Stimulated activated naive CD8-positive, alpha-beta T cell treated with anti-CD3 and anti-CD28 coated beads, Interleukin-15, Interleukin-2, amounts not matched to agents 100 U/mL and 50 U/mL, for 24 hours (primary cell): ENCODE results near the gene EME2.

Experiments used
- ATAC-seq: fragments of 150-1000 bp; cut with Tn5 transposase; one replicate; pipeline ENCODE4 v1.10.0; 2021
- DNase-seq: peaks from one replicate; pipeline ENCODE4 v3.0.0; 2021

Gene EME2

DNA sequence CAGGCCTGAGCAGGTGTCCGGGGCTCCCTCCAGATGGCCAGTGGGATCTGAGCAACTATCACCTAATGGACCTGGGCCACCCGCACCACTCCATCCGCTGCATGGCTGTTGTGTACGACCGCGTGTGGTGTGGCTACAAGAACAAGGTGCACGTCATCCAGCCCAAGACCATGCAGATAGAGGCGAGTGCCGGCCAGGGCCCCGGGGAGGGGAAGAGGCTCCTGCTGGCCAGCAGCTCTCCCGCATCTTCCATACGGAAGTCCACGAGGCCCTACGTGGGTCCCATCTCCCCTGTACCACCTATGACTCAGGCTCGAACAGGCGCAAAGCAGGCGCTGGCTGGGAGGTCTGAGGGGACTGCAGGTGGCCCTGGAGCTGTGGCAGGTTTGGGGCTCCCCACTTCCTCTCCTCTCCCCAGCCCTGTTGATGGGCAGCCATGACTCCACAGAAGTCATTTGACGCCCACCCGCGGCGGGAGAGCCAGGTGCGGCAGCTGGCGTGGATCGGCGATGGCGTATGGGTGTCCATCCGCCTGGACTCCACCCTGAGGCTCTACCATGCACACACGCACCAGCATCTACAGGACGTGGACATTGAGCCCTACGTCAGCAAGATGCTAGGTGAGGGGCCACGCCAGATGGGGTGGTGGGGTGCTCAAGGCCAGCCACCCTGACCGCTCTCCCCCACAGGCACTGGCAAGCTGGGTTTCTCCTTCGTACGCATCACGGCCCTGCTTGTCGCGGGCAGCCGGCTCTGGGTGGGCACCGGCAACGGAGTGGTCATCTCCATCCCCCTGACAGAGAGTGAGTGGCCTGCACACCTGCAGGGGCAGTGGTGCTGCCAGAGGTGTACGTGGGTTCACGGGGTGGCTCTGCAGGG lies 5.3 kb upstream of the EME2 start:
- DNase-seq, result no peak
- ATAC-seq, result no peak

DNA sequence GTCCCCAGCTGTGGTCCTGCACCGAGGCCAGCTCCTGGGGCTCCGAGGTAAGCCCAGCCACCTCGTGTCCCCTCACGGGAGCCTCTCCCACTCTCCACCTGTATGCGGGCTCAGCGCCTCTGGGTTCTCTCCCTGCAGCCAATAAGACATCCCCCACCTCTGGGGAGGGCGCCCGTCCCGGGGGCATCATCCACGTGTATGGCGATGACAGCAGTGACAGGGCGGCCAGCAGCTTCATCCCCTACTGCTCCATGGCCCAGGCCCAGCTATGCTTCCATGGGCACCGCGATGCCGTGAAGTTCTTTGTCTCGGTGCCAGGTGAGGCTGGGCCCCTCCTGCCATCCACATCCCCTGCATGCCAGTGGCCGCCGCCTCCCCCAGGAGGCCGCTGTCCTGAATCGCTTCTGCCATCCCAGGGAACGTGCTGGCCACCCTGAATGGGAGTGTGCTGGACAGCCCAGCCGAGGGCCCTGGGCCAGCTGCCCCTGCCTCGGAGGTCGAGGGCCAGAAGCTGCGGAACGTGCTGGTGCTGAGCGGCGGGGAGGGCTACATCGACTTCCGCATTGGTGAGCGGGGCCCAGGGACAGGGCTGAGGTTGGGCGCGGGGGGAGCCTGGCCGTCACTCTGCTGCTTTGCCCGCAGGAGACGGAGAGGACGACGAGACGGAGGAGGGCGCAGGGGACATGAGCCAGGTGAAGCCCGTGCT lies 4.4 kb upstream of the EME2 start:
- DNase-seq (no peak), ATAC-seq (no peak)

DNA sequence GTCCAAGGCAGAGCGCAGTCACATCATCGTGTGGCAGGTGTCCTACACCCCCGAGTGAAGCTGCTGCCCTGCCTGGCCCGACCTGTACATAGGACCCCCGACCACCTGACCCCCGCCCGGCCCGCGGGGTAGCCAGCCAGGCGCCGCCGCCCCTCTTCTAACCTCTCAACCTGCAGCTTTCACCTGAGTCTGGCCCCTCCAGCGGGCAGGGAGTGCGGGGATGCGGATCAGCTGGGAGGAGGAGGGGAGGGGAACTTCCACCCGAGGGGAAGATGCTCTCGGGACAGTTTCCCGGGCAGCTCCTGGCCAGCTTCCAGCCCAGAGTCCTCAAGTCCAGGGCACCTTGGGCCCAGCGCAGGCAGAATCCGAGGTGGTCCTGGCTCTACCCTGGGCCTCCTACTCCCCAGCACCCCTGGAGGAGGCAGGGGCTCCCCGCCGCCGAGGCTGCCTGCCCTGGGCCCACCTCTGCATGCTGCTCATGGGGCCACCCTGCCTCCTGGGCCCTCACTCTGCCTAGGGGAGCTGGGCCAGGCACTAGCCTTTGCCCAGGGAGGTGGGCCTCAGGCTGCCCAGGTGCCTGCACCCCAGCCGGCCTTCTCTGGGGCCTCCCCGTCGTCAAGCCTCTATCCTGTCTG lies 3.7 kb upstream of the EME2 start:
- ATAC-seq, result no peak
- no peak for DNase-seq

DNA sequence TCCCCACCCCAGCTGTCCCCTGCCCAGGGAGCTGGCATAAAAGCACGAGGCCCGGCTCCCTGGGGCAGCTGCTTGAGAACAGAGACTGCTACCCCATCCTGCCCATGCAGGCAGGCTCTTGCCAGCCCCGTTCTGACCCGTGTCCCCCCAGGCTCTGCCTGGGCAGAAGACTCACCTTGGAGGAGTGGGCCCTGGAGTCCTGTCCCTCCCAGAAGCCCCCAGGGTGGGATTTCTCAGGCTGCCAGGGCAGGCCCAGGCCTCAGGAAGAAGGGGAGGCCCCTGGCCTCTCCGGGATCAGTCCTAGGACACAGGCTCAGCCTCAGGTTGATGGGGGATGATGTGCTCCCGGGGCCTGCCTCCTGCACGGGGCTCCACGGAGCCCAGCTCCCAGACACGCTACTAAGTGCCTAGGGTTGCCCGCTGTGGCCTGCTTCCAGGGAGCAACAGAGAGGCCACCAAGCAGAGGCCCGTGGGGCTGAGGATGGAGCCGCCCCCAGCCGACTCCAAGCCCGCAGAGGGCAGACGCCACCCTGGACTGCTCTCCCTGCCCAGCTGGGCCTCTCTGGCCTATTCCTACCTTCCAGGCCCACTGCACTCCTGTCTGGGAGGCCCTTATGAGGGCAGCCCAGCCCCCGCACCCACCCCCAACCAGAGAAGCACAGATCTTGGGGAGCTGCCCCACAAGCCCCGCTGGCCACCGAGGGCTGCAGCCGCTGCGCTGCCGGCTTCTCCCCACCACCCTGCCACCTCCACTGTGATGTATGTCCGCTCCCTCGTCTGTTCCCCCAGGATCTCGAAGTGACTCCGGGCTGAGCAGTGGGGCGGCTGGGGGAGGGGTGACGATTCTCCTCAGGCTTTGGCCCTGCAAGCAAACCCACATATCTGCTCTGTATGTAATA lies 3.0 kb upstream of the EME2 start:
- ATAC-seq, result no peak
- DNase-seq, result no peak

DNA sequence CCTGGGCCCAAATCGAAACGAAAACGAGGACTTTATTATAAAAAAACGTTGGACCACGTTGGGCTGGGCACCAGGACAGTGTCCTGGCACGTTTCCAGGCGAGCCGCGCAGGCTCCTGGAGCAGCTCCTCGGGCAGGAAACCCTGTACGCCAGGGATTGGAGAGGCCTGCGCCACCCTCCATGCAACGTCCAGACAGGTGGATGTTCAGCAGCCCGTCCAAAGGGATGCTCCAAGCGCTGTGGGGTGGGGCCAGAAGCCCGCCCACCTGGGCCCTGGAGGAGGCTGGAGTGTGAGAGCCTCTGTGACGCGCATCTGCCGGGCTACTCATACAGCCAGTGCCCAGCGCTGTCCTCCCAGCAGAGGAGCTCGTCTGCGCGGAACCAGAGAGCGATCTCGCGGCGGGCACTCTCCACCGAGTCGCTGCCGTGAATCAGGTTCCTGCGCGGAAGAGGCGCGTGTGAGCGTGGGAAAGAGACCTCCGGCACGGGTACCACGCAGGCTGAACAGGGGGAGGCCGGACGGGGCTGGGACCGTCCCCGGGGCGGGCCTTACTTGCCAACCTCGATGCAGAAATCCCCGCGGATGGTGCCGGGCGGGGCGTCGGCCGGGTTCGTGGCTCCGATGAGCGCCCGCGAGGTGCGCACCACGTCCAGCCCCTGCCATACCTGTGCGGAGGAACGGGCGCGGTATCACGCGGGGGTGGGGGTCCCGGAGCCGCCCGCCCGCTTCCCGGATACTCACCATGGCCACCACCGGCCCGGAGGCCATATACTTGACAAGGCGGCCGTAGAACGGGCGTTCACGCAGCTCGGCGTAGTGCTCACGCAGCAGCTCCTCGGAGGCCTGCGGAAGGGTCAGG lies 2.1 kb upstream of the EME2 start:
- DNase-seq (peak; percentile 71), ATAC-seq (peak; percentile 16)

DNA sequence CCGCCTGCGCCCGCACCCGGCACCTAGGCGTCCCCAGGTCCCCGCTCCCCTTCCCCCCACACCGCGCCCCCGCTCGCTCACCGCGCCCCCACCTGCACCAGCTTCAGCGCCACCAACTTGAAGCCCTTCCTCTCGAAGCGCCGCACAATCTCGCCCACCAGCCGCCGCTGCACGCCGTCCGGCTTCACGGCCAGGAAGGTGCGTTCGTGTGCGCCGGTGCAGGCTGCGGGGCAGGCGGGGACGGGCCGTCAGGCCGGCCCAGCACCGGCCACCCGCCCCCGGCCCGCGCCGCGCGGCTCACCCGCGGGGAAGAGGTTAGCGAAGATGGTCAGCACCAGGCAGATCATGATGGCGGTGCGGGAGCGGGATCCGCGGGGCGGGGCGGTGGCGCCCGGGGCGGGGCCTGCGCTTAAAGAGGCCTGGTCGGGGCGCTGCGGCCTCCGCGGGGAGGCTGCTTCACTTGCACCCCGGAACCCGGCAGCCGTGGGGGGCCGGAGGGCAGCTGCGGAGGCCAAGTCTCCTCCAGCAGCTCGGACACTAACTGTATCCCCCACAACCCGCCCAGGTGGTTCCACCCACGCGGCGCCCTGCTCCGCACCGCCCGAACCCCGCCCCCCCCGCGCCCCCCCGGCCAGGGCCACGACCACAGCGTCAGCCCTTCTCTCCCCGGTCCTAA lies 1.3 kb upstream of the EME2 start, which contains the start of gene NME3:
TSS of gene NME3 (minus strand) at position 356 of the 676 bp plus-strand sequence. CDS start at position 347, 9 bp downstream.
- DNase-seq, result peak; percentile 87
- ATAC-seq, result peak; percentile 38

DNA sequence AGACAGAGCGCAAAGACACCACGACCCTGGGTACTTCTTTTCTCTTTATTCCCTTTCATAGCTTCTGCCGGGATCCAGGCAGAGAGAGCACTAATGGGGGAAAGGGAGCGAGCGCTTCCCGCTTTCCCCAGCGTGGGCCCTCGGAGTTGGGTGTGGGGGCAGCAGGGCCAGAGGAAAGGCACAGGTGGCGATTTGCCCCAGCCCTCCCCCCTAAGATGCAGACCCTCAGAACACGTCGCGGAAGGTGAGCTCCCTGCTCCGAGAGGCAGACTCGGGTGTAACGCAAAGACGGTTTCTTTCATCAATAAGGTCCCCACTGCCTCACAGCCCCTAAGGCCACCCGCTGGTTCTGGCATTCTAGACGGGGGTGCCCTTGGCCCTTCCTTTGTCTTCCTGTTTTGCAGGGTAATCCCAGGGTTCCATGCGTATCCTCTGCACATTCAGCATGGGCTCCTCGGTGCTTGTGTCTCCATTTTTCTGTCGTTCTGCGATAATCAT lies 697 bp upstream of the EME2 start:
- ATAC-seq (no peak), DNase-seq (no peak)

DNA sequence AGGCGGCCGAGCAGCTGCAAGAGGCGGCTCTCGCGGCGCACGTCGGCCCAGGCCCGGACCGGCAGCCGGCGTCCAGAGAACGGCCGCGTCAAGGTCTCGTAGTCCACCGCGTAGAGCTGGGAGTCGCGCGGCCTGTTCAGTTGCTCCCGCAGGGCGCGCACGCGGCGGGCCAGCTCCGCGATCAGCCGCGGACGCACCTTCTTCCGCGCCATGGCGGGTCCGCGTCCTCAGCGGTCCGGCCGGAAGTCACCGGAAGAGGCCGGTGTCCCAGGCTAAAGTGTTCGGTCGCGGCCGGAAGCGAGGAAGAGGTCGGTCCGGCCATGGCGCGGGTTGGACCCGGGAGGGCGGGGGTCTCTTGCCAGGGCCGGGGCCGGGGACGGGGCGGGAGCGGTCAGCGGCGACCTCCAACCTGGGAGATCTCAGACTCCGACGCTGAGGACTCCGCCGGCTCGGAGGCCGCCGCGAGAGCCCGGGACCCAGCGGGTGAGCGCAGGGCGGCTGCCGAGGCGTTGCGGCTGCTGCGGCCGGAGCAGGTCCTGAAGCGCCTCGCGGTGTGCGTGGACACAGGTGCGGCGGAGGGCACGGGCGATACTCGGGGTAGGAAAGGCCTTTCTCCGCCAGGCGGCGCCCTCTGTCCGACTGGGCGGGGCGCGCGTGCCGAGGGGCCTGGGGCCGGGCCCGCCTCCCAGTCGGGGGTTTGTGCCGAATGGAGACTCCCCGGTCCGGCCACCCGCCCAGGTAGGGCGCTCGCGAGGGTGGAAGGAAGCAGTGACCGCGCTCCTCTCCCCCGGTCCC lies 495 bp downstream of the EME2 start, which contains the start of gene MRPS34:
TSS of gene MRPS34 (minus strand) at position 227 of the 795 bp plus-strand sequence. CDS start at position 212, 15 bp downstream.
- DNase-seq, result peak; percentile 87
- peak; percentile 56 for ATAC-seq

DNA sequence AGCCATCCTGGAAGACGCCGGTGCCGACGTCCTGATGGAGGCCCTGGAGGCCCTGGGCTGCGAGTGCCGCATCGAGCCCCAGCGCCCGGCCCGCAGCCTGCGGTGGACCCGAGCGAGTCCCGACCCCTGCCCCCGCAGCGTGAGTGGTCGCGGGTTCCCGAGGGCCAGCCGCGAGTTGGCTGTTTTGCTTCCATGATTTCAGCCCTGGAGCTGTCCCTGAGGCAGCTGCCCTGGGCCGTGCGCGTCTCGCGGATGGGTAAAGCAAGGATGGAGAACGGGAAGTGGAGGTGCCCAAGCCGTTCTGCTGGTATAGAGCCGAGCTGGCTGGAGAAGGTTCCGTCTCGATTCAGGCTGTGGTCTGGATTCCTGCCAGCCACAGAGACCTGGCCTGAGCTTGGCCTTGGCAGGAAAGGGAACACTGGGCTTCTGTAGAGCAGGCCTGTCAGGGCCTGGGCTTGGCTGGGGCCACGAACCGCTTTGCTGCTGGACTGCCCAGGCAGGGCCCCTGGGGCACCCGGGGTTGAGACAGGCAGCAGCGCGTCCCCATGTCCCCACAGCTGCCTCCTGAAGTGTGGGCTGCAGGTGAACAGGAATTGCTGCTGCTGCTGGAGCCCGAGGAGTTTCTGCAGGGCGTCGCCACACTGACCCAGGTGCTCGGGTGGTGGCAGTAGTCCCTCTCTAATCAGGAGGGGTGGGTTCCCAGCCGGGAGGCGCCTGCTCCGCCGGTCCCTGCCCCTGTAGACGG lies 1.3 kb downstream of the EME2 start:
- ATAC-seq, result no peak
- no peak for DNase-seq

DNA sequence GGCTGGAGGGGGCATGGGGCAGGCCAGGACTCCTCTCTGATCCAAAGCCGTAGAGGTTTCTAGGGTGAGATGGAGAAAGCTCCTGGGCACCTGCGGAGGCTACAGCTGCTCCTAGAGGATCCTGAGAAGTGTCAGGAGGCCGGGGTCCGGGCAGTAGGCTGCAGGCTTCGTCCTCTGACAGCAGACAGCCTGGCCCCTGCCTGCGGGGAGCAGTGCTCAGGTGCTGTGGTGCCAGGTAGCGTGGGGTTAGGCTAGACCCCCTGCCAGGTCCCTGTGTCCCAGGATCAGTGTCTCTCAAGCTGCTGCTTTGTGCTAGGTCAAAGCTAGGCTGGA lies 1.8 kb downstream of the EME2 start:
- ATAC-seq, result no peak

DNA sequence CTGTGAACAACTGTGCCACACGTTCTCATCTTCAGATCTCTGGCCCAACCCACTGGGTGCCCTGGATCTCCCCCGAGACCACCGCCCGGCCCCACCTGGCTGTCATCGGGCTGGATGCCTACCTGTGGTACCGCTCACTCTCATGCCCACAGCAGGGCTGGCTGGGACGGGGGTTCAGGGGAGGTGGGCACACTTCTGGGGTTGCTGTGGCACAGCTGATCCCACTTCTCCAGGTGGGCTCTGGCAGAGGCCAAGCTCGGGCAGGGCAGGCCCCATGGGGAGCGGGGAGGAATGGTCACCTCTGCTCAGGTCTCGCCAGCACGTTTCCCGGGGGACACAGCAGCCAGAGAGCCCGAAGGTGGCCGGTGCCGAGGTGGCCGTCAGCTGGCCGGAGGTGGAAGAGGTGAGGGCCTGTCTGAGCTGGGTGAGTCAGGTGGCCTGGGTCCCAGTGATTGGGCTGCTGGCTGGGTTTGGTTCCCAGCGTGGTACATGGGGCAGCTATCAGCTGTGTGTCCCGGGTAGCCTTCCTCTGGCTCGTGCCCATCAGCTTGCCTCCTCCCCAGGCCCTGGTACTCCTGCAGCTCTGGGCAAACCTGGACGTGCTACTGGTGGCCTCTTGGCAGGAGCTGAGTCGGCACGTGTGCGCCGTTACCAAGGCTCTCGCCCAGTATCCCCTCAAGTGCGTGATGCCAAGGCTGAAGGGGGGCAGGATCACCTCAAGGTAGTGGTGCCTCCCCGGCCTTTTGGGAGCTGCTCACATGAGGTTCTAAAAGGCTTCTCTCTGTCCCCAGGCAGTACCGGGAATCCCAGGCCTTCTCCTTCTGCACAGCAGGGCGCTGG lies 2.6 kb downstream of the EME2 start:
- DNase-seq (no peak), ATAC-seq (no peak)

More for the DNA sequence above, 1.8 kb downstream of the EME2 start:
- no peak for DNase-seq

DNA sequence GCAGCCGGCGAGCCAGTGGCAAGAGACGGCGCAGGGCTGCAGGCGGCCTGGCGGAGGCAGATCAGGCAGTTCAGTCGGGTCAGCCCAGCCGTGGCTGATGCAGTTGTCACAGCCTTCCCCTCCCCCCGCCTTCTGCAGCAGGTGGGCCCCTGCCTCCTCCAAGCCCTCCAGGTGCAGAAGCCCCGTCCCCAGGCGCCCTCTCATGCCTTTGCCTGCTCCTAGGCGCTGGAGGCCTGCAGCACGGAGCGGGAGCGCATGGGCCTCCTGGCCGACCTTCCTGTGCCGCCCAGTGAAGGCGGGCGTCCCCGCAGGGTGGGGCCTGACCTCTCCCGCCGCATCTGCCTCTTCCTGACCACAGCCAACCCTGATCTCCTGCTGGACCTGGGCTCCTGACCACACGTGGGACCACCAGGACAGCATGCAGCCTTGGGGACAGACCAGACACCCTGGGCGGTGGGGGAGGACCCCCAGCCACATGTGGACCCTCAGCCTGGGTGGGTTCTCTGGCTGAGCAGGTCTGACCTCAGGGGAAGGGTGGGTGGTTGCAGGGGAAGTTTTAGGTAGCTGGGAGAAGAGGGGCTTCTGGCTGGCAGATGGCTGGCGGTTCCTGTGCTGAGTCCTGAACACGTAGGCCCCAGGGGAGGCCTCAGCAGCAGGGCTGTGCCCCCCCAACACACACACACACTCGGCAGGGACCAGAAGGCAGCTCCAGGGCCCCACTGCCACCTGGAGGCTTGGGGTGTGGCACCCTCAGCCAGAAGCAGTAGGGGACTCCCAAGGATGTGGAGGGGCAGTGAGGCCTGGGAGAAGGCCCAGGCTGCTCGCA lies 3.4 kb downstream of the EME2 start:
- ATAC-seq, result no peak
- DNase-seq, result no peak

DNA sequence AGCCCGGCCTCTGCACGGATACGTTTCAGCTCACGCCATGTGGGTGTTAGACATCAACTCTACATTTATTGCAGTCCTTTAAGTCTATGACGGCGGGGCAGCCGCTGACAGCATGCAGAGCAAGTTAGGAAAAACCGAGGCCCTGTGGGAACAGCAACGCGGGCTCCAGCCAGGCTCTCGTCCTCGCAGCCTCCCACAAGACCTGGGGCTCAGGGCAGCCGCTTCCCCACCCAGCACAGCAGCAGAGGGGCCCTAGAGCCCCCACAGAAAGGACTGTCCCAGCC lies 4.0 kb downstream of the EME2 start:
- ATAC-seq, result no peak
- DNase-seq, result no peak

DNA sequence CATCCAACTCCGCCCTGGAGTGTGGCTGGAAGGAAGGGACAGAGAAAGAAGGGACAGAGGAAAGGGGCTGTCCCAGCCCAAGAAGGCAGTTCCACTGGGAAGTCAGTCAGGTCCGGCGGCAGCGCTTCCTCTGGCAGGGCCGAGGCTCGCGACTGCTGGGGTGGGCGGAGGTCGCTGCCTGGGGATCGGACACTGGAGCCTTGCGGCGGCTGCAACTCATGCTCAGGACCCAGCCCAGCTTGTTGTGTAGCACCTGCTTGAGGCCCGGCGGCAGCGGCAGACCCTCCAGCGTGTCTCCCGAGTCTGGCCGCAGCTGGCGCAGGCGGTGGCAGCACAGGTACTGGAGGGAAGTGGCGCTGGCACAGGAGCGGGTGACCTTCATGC lies 4.4 kb downstream of the EME2 start:
- DNase-seq, result no peak
- ATAC-seq, result no peak

DNA sequence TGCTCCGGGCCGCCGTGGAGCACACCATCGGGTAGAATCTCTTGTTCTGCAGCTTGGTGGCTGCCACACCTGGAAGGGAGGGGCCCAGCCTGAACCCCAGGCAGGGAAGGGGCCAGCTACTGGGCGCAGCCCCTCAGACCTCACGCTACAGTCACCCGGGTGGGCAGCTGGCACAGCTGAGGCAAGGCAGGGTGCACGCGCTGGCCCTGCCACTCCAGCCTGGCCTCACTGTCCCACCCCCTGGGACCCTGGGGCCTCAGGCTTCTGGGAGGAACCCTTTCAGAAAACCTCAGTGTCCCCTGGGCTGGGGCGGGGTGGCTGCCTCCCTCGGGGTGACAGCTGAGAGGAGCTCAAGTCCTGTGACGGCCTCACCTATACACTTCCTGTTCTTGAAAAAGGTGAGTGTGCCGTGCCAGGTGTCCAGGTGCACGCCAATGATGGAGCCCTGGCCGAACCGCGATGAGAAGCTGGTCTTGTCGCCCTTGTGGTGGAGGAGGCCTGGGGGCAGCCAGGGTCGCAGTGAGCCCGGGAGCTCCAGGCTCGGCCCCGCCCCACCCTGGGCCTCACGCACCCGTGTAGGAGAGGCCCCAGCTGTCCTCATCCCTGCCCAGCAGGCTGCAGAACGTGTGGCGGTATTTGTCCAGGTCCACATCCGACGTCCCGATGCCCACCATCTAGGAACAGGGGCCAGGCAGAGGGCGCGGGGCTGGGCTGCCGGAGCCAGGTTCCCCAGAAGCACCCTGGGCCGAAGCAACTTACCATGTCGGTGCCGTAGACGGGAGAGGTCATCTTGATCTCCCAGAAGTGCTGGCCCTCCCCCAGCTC lies 5.0 kb downstream of the EME2 start:
- DNase-seq (no peak), ATAC-seq (no peak)
